Neuronal stem cell (in vitro differentiated cells): ENCODE results near the gene USP2.

Experiments used
- DNase-seq: peaks from one replicate; pipeline ENCODE4 v3.0.0-alpha.2; 2013; ENCODE audit warnings: low spot score
- H2AFZ ChIP-seq: one replicate; pipeline ENCODE4 v1.6.1; 2013; ENCODE audit warnings: mild to moderate bottlenecking, low read length, inconsistent platforms
- H2AK5ac ChIP-seq: 2 replicates; pipeline ENCODE4 v1.6.1; 2013; ENCODE audit warnings: low read depth, mild to moderate bottlenecking, inconsistent platforms, low read length, moderate library complexity, mixed read lengths
- H2BK120ac ChIP-seq: 2 replicates; pipeline ENCODE4 v1.6.1; 2013; ENCODE audit warnings: low read depth, mild to moderate bottlenecking, inconsistent platforms, low read length, moderate library complexity, mixed read lengths
- H2BK12ac ChIP-seq: one replicate; pipeline ENCODE4 v1.6.1; 2013; ENCODE audit warnings: low read length, inconsistent platforms
- H2BK15ac ChIP-seq: 2 replicates; pipeline ENCODE4 v1.6.1; 2013; ENCODE audit warnings: mild to moderate bottlenecking, low read length, inconsistent platforms, mixed read lengths
- H2BK5ac ChIP-seq: one replicate; pipeline ENCODE4 v1.6.1; 2013; ENCODE audit warnings: inconsistent platforms, mild to moderate bottlenecking, low read length, moderate library complexity
- H3K14ac ChIP-seq: one replicate; pipeline ENCODE4 v1.6.1; 2013; ENCODE audit warnings: low read length, inconsistent platforms
- H3K18ac ChIP-seq: 2 replicates; pipeline ENCODE4 v1.6.1; 2013; ENCODE audit warnings: low read length, inconsistent platforms
- H3K23ac ChIP-seq: 2 replicates; pipeline ENCODE4 v1.6.1; 2013; ENCODE audit warnings: low read depth, mild to moderate bottlenecking, mixed read lengths, low read length, inconsistent platforms; ENCODE audit not compliant: poor library complexity
- H3K27ac ChIP-seq: replicated peaks from 3 replicates; pipeline ENCODE4 v1.5.1; 2013; ENCODE audit warnings: low read length, inconsistent platforms
- H3K27me3 ChIP-seq, 3 experiments: 2 replicates each; pipeline ENCODE4 v1.6.1; 2013; ENCODE audit warnings: low read length in 3 of 3, mild to moderate bottlenecking in 2 of 3, inconsistent platforms in 1 of 3, low read depth in 1 of 3, mixed read lengths in 1 of 3, moderate library complexity in 1 of 3; ENCODE audit not compliant: control insufficient read depth in 3 of 3, insufficient read depth in 3 of 3
- H3K36me3 ChIP-seq, 2 donors: replicated peaks in 1 of 2; 2 replicates each; pipeline ENCODE4 v1.6.1; 2013; ENCODE audit warnings: low read length in 2 of 2; ENCODE audit not compliant: control insufficient read depth in 2 of 2, insufficient read depth in 2 of 2
- H3K4ac ChIP-seq: 2 replicates; pipeline ENCODE4 v1.6.1; 2013; ENCODE audit warnings: inconsistent platforms, mild to moderate bottlenecking, low read length, moderate library complexity
- H3K4me1 ChIP-seq, 2 donors: 1 replicate in 1 of 2; 2 replicates in 1 of 2; pipeline ENCODE4 v1.6.1; 2013; ENCODE audit warnings: low read length in 2 of 2, low read depth in 1 of 2; ENCODE audit not compliant: control insufficient read depth in 2 of 2, insufficient read depth in 1 of 2
- H3K4me2 ChIP-seq: one replicate; pipeline ENCODE4 v1.6.1; 2013; ENCODE audit warnings: mild to moderate bottlenecking, low read length, inconsistent platforms; ENCODE audit not compliant: insufficient read depth, poor library complexity, severe bottlenecking
- H3K4me3 ChIP-seq, 2 donors: 2 replicates each; pipeline ENCODE4 v1.5.1; 2013; ENCODE audit warnings: low read length in 2 of 2, mild to moderate bottlenecking in 2 of 2, inconsistent platforms in 1 of 2, moderate library complexity in 1 of 2
- H3K79me1 ChIP-seq: one replicate; pipeline ENCODE4 v1.6.1; 2013; ENCODE audit warnings: low read depth, mild to moderate bottlenecking, inconsistent platforms, low read length, moderate library complexity
- H3K9ac ChIP-seq: one replicate; pipeline ENCODE4 v1.6.1; 2013; ENCODE audit warnings: mild to moderate bottlenecking, low read depth, low read length, inconsistent platforms; ENCODE audit not compliant: poor library complexity
- H3K9me3 ChIP-seq, 2 donors: replicated peaks in 1 of 2; 2 replicates each; pipeline versions ENCODE3 to v1.6.1; 2013; ENCODE audit warnings: low read length in 2 of 2, mild to moderate bottlenecking in 2 of 2, inconsistent platforms in 1 of 2, low read depth in 1 of 2, mixed read lengths in 1 of 2, moderate library complexity in 1 of 2; ENCODE audit not compliant: control insufficient read depth in 2 of 2, insufficient read depth in 1 of 2
- H4K8ac ChIP-seq: one replicate; pipeline ENCODE4 v1.6.1; 2013; ENCODE audit warnings: low read depth, mild to moderate bottlenecking, inconsistent platforms, low read length, moderate library complexity
- H4K91ac ChIP-seq: one replicate; pipeline ENCODE4 v1.6.1; 2013; ENCODE audit warnings: low read length, low read depth, mild to moderate bottlenecking, inconsistent platforms; ENCODE audit not compliant: poor library complexity
- WGBS, 2 donors: extraction: QIAGEN DNeasy Blood & Tissue Kit; methylation state at CpG; one replicate each; pipeline ENCODE4 v1.1.7; 2013; ENCODE audit warnings: missing lambda C conversion rate in 2 of 2, mixed read lengths in 1 of 2; ENCODE audit not compliant: insufficient read length in 2 of 2, insufficient replicate concordance in 1 of 2; ENCODE audit errors: extremely low coverage in 2 of 2; 5-methylcytosine and 5-hydroxymethylcytosine counted together

USP2 gene

GRCh38 chr11:119376197-119376847, 5.2 kb downstream of the USP2 start:
- Histone ChIP-seq H3K4me3 (no peak overlapping the region), H2BK120ac (no peak overlapping the region), H3K4me2 (no peak overlapping the region), H3K9me3 (no peaks in the 10 kb centered on the region), H4K8ac (no peak overlapping the region), H3K27me3 (peaks cover 0 to 48% (median 3%) of the 10 kb centered on the region in 3 experiments), H2AFZ (peak overlapping the region; percentile 55), H3K9ac (no peak overlapping the region), H2BK15ac (peak overlapping the region; percentile 75), H3K27ac (peak overlapping the region; percentile 18), H2BK12ac (peak overlapping the region; percentile 59), H3K79me1 (no peaks in the 10 kb centered on the region), H2AK5ac (peak overlapping the region; percentile 57), H3K23ac (peak overlapping the region; percentile 8), H4K91ac (no peak overlapping the region), H3K14ac (peak overlapping the region; percentile 60), H3K4me1 (peaks cover 34 to 54% of the 10 kb centered on the region in 2 donors), H3K18ac (peak overlapping the region; percentile 55), H3K36me3 (no peaks in the 10 kb centered on the region), H3K4ac (no peak overlapping the region), H2BK5ac (no peak overlapping the region)
- no CpG with 5 or more reads among the region's 11 CpGs for WGBS, 2 donors
- DNase-seq = no peak

- Histone ChIP-seq H3K27ac (peak overlapping the region; percentile 18), H3K23ac (no peak overlapping the region), H2BK5ac (no peak overlapping the region), H3K14ac (peak overlapping the region; percentile 60), H3K79me1 (no peaks in the 10 kb centered on the region), H2BK15ac (peak overlapping the region; percentile 75), H3K9ac (no peak overlapping the region), H3K4me1 (peaks cover 30 to 51% of the 10 kb centered on the region in 2 donors), H4K91ac (no peak overlapping the region), H3K4me3 (no peak overlapping the region), H2BK12ac (peak overlapping the region; percentile 59), H3K4ac (no peak overlapping the region), H3K9me3 (no peaks in the 10 kb centered on the region), H2AFZ (peak overlapping the region; percentile 55), H3K18ac (peak overlapping the region; percentile 50), H4K8ac (no peak overlapping the region), H3K4me2 (no peak overlapping the region), H2BK120ac (no peak overlapping the region), H3K36me3 (no peaks in the 10 kb centered on the region), H3K27me3 (peaks cover 0 to 47% (median under 1%) of the 10 kb centered on the region in 3 experiments), H2AK5ac (peak overlapping the region; percentile 88)
- WGBS, 2 donors = no CpG with 5 or more reads among the region's 14 CpGs
- DNase-seq = no peak
Observed at GRCh38 chr11:119375337-119376196, 5.9 kb downstream of the USP2 start.

- Histone ChIP-seq H2AFZ (no peak overlapping the region), H2BK120ac (no peak overlapping the region), H3K27me3 (peaks cover 0 to 47% (median 0%) of the 10 kb centered on the region in 3 experiments), H3K18ac (peak overlapping the region; percentile 25), H3K79me1 (no peaks in the 10 kb centered on the region), H3K9me3 (no peaks in the 10 kb centered on the region), H3K9ac (no peak overlapping the region), H2BK15ac (peak overlapping the region; percentile 69), H2BK5ac (no peak overlapping the region), H3K36me3 (no peaks in the 10 kb centered on the region), H3K4me1 (peaks cover 30 to 49% of the 10 kb centered on the region in 2 donors), H3K23ac (peak overlapping the region; percentile 36), H3K14ac (no peak overlapping the region), H2AK5ac (peak overlapping the region; percentile 88), H4K91ac (no peak overlapping the region), H3K4me2 (no peak overlapping the region), H3K4me3 (no peak overlapping the region), H2BK12ac (no peak overlapping the region), H4K8ac (no peak overlapping the region), H3K27ac (no peak overlapping the region), H3K4ac (no peak overlapping the region)
- WGBS, 2 donors = no CpG with 5 or more reads among the region's 11 CpGs
- DNase-seq = no peak
Observed at GRCh38 chr11:119374632-119375336, 6.7 kb downstream of the USP2 start.
